Upper lobe of right lung (tissue), 1 donor: ENCODE data around the gene CD101. TPM values are rescaled to one million over a fixed set of nuclear protein-coding genes. Genes with fewer than 3 reads are reported as not detected.

Experiments used
- ATAC-seq: fragments of 200-7000 bp; cut with Tn5 transposase; one replicate; pipeline ENCODE4 v1.9.1; 2020; ENCODE audit warnings: mild to moderate bottlenecking, moderate library complexity
- DNase-seq: peaks from one replicate; pipeline ENCODE4 v3.0.0-alpha.2; 2020
- H3K27ac ChIP-seq: fragments of 200-600 bp; one replicate; pipeline ENCODE4 v1.8.0; 2022
- H3K27me3 ChIP-seq: fragments of 200-600 bp; one replicate; pipeline ENCODE4 v1.8.0; 2022; ENCODE audit warnings: mild to moderate bottlenecking
- H3K36me3 ChIP-seq: fragments of 200-600 bp; one replicate; pipeline ENCODE4 v1.8.0; 2022
- H3K4me1 ChIP-seq: fragments of 200-600 bp; one replicate; pipeline ENCODE4 v1.8.0; 2022
- H3K4me3 ChIP-seq: fragments of 200-600 bp; one replicate; pipeline ENCODE4 v1.8.0; 2022; ENCODE audit warnings: mild to moderate bottlenecking
- H3K9me3 ChIP-seq: fragments of 200-600 bp; one replicate; pipeline ENCODE4 v1.8.0; 2022
- intact Hi-C: fragments of 100-400 bp; cut with DNase I; formaldehyde crosslinking; loops from one replicate; pipeline ENCODE4 v1.11.0; 2022
- total RNA-seq: library from RNA; stranded (reverse); fragmentation: NEBNext Ultra II Directional; extraction: Animal tissue kit (Norgen Biotek cat#: 25700); gene quantifications from one replicate; pipeline ENCODE4 v1.2.1, GENCODE V29; 2021
- TF ChIP-seq, protein P1 (sequence below): fragments of 200-600 bp; IDR thresholded peaks from one replicate; pipeline ENCODE4 v1.8.0; 2022; ENCODE audit warnings: antibody characterized with exemption
- donor health status: DM: no; HTN: yes; CAD: no; lungs with severe emphysema.

Gene CD101
- total RNA-seq, 1 donor from 2014 or later, result 37.4 TPM

DNA sequence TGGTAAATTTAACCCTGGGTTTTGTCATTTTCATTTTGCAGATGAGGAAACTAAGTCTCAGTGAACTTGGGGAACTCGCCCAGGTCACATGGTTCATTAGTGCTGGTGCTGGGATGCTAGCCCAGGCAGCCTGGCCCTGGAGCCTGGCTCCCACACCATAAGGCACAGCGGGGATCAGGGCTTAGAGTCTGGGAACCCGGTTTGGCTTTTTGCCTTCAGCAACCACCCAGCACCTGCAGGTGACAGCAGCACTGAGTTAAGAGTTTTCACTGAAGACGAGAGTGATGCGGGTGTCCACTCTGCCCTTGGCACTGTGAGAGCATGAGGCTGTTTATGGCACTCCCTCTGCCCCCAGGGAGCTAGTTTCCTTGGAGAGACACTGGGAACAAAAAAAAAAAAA, 18.4 kb upstream of the CD101 start:
- H3K4me3 ChIP-seq, result no peak overlapping the region
- intact Hi-C loops, result no loop called here
- ATAC-seq (no peak), DNase-seq (no peak)
- H3K27ac ChIP-seq, result no peak overlapping the region
- H3K4me1 ChIP-seq, result no peaks in the 10 kb centered on the region
- no peaks in the 10 kb centered on the region for H3K27me3 ChIP-seq
- no peaks in the 10 kb centered on the region for H3K36me3 ChIP-seq
- no peaks in the 10 kb centered on the region for H3K9me3 ChIP-seq
- TF ChIP-seq, protein P1, sequence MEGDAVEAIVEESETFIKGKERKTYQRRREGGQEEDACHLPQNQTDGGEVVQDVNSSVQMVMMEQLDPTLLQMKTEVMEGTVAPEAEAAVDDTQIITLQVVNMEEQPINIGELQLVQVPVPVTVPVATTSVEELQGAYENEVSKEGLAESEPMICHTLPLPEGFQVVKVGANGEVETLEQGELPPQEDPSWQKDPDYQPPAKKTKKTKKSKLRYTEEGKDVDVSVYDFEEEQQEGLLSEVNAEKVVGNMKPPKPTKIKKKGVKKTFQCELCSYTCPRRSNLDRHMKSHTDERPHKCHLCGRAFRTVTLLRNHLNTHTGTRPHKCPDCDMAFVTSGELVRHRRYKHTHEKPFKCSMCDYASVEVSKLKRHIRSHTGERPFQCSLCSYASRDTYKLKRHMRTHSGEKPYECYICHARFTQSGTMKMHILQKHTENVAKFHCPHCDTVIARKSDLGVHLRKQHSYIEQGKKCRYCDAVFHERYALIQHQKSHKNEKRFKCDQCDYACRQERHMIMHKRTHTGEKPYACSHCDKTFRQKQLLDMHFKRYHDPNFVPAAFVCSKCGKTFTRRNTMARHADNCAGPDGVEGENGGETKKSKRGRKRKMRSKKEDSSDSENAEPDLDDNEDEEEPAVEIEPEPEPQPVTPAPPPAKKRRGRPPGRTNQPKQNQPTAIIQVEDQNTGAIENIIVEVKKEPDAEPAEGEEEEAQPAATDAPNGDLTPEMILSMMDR, result no peak

DNA sequence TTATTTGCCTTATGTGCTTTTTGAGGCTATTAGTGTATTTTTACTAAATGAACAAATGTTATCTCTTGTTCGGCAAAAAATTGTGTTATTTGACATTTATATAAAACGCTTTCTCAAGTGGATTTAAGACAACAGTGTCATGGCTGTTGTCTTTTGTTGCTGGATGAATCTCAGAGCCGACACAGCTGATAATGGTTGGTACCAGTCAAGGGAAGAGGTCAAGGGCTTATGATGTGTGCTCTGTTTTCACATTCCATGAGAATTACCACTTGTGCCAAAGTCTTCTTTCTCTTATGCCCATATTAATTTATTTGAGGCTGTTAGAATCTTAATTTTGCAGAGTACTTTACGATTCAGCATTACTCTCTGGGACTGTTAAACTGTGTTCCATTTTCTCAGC, 17.9 kb upstream of the CD101 start:
- TF ChIP-seq, protein P1, result no peak
- no peak for DNase-seq
- no peaks in the 10 kb centered on the region for H3K27me3 ChIP-seq
- no peaks in the 10 kb centered on the region for H3K9me3 ChIP-seq
- no peak overlapping the region for H3K27ac ChIP-seq
- H3K4me1 ChIP-seq, result no peaks in the 10 kb centered on the region
- H3K4me3 ChIP-seq, result no peak overlapping the region
- no peaks in the 10 kb centered on the region for H3K36me3 ChIP-seq
- intact Hi-C loops, result no loop called here
- no peak for ATAC-seq

DNA sequence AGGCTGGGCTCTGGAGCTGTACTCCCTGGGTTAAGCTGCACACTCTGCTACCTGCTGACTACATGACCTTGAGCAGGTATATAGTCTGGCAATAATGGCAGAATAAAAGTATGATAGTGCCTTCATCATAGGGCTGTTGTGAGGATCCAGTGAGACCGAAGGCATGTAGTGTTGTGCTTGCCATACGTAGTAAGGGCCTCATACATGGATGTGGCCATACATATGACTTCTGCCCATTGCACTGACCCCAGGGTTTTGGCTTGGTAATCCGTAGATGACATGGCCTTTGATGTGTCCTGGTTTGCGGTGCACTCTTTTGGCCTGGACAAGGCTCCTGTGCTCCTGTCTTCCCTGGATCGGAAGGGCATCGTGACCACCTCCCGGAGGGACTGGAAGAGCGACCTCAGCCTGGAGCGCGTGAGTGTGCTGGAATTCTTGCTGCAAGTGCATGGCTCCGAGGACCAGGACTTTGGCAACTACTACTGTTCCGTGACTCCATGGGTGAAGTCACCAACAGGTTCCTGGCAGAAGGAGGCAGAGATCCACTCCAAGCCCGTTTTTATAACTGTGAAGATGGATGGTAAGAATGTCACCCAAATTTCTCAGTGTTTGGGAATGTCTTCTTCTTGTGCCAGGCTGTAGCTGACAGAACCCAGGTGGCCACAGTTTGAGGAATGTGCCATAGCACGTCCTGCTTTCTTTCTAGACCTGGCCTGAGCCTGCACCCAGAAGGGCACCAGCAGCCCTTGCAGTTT, 17.0 kb upstream of the CD101 start:
- ATAC-seq, result no peak
- H3K4me1 ChIP-seq, result no peaks in the 10 kb centered on the region
- DNase-seq, result no peak
- no peak overlapping the region for H3K4me3 ChIP-seq
- TF ChIP-seq, protein P1, result no peak
- no peak overlapping the region for H3K27ac ChIP-seq
- no peaks in the 10 kb centered on the region for H3K27me3 ChIP-seq
- no peaks in the 10 kb centered on the region for H3K9me3 ChIP-seq
- no peaks in the 10 kb centered on the region for H3K36me3 ChIP-seq
- intact Hi-C loops, result no loop called here

DNA sequence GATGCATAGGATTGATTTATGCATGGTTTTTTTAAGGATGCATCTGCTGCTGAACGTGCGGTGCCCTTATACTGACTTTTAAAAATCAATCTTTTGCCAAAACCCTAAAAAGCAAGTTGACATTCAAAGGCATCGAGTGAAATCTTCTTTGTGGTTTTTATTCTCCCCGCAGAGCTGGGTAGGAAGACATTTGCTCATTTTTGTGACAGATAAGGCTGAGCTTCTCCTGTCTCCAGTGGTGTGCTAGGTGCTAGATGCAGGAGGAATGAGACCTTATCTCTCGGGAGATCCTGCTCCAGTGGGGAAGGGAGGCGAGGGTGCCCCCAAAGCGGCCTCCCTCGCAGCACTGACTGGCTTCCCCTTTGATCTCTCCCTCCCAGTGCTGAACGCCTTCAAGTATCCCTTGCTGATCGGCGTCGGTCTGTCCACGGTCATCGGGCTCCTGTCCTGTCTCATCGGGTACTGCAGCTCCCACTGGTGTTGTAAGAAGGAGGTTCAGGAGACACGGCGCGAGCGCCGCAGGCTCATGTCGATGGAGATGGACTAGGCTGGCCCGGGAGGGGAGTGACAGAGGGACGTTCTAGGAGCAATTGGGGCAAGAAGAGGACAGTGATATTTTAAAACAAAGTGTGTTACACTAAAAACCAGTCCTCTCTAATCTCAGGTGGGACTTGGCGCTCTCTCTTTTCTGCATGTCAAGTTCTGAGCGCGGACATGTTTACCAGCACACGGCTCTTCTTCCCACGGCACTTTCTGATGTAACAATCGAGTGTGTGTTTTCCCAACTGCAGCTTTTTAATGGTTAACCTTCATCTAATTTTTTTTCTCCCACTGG, 14.9 kb upstream of the CD101 start:
- Histone ChIP-seq H3K4me3 (no peak overlapping the region), H3K9me3 (no peaks in the 10 kb centered on the region), H3K36me3 (no peaks in the 10 kb centered on the region), H3K27me3 (no peaks in the 10 kb centered on the region), H3K27ac (no peak overlapping the region), H3K4me1 (no peaks in the 10 kb centered on the region)
- intact Hi-C loops, result no loop called here
- ATAC-seq (no peak), DNase-seq (no peak)
- TF ChIP-seq, protein P1, result no peak

DNA sequence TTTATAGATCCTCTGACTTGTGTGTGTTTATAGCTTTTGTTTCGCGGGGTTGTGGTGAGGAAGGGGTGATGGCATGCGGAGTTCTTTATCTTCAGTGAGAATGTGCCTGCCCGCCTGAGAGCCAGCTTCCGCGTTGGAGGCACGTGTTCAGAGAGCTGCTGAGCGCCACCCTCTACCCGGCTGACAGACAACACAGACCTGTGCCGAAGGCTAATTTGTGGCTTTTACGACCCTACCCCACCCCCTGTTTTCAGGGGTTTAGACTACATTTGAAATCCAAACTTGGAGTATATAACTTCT, 14.4 kb upstream of the CD101 start:
- H3K9me3 ChIP-seq, result no peaks in the 10 kb centered on the region
- TF ChIP-seq, protein P1, result no peak
- no peak overlapping the region for H3K27ac ChIP-seq
- no peak overlapping the region for H3K4me3 ChIP-seq
- H3K36me3 ChIP-seq, result no peaks in the 10 kb centered on the region
- intact Hi-C loops, result no loop called here
- H3K4me1 ChIP-seq, result no peaks in the 10 kb centered on the region
- DNase-seq (no peak), ATAC-seq (no peak)
- no peaks in the 10 kb centered on the region for H3K27me3 ChIP-seq
